Measurements from ENCODE around the gene TENM3. TPM values are rescaled to one million over a fixed set of nuclear protein-coding genes. Genes with fewer than 3 reads are reported as not detected.

The TENM3 gene
- total RNA-seq, 1 donor from 2014 or later = 62.0 TPM

GRCh38 chr4:182846036-182846435 is 602.8 kb downstream of the TENM3 start:
- no peak for DNase-seq

GRCh38 chr4:182847576-182848450 is 604.6 kb downstream of the TENM3 start:
- peak; percentile 18 for DNase-seq

- no peak for DNase-seq
Observed at GRCh38 chr4:182848685-182849084, 605.5 kb downstream of the TENM3 start.

Small RNA genes lying within 50 kb of the gene (small RNA-seq; reads per million reads assigned to genes)
- gene RN7SKP67 (ENCODE audit: low replicate concordance) (not detected), gene RNU2-34P (ENCODE audit: low replicate concordance) (not detected)
